GM12878 (cell line): ENCODE results near the gene JTB. TPM values are rescaled to one million over a fixed set of nuclear protein-coding genes. Genes with fewer than 3 reads are reported as not detected.

Source experiments
- JUNB ChIP-seq: IDR thresholded peaks from 2 replicates; pipeline ENCODE4 v1.6.1; 2016; ENCODE audit warnings: antibody characterized with exemption, mild to moderate bottlenecking
- RUNX3 ChIP-seq: IDR thresholded peaks from 2 replicates; pipeline ENCODE4 v1.6.1; 2012; ENCODE audit warnings: low read length, inconsistent platforms
- SIN3A ChIP-seq: IDR thresholded peaks from 2 replicates; pipeline ENCODE4 v1.6.1; 2012; ENCODE audit warnings: low read depth, low read length, improper control_type of control experiment
- SMAD5 ChIP-seq: IDR thresholded peaks from 2 replicates; pipeline ENCODE4 v1.6.1; 2016; ENCODE audit warnings: antibody characterized with exemption, low read depth
- STAT1 ChIP-seq: fragments of 450-650 bp; conservative IDR thresholded peaks from 2 replicates; pipeline ENCODE4 v1.6.1; 2014; ENCODE audit warnings: antibody characterized with exemption, mild to moderate bottlenecking
- ZBTB40 ChIP-seq: fragments of 450-650 bp; IDR thresholded peaks from 2 replicates; pipeline ENCODE4 v1.6.1; 2016; ENCODE audit warnings: mild to moderate bottlenecking, moderate library complexity, borderline replicate concordance
- ZNF207 ChIP-seq: fragments of 450-650 bp; IDR thresholded peaks from 2 replicates; pipeline ENCODE4 v1.6.1; 2014; ENCODE audit warnings: antibody characterized with exemption, mild to moderate bottlenecking, borderline replicate concordance
- polyA plus RNA-seq, 11 experiments: library from polyadenylated mRNA; depleted of rRNA in 4 of 11; unstranded in 6 of 11; stranded (reverse) in 5 of 11; fragments of >200 nt; fragmentation: Nextera tagmentation in 4 of 11; fragmentation: Illumina TruSeq in 1 of 11; extraction: Ambion mirVana in 4 of 11; extraction: Trizol in 1 of 11; gene quantifications; 1 replicate in 1 of 11; 2 replicates in 10 of 11; pipeline versions ENCODE4 v1.2.1 to v1.2.3, GENCODE V29; 2011 to 2016; ENCODE audit warnings: inconsistent platforms in 2 of 11, missing spikeins in 2 of 11, low read depth in 1 of 11
- total RNA-seq, 4 experiments: library from RNA; depleted of rRNA in 3 of 4; stranded (reverse); fragments of >200 nt in 3 of 4; fragmentation: Illumina TruSeq in 1 of 4; extraction: Trizol in 1 of 4; gene quantifications; 2 replicates each; pipeline versions ENCODE4 v1.2.1 to v1.2.3, GENCODE V29; 2013 to 2021

JTB gene
- total and polyA plus RNA-seq, 10 of the 15 experiments (the other 5 are each of a cell fraction or from before 2014, with no cell fraction given), result 25.0 to 298 (median 155) TPM

GRCh38 chr1:153958111-153958960, 19.1 kb downstream of the JTB start, which contains the start of gene CRTC2 (continued):
- TF ChIP-seq RUNX3, result no peak
- peak; percentile 73; the same call in 1 of the 2 replicates for TF ChIP-seq ZNF207
- TF ChIP-seq ZBTB40, result peak; percentile 94
- no peak; the same call in 1 of the 2 replicates for TF ChIP-seq SMAD5
- 0 out of 2 replicates have a peak, but pooled peaks have one; percentile 44 for TF ChIP-seq STAT1
- no peak for TF ChIP-seq JUNB
- 0 out of 2 replicates have a peak, but pooled peaks have one; percentile 37 for TF ChIP-seq SIN3A
